Measurements from ENCODE around the gene PSMD2.
"Not testable (repeated sequence)": the region's sequence is repeated elsewhere in the genome, so short reads cannot be mapped to it uniquely, and the experiment has no call there.

PSMD2 gene

GRCh38 chr3:184336547-184337398, 37.7 kb downstream of the PSMD2 start:
- no peak for FAIRE-seq
- TF ChIP-seq POLR2AphosphoS5 (IDR thresholded peaks at IDR 0.05; ENCODE audit: low read depth, low read length) = no peak
- TF ChIP-seq TAF1 (IDR thresholded peaks at IDR 0.05; ENCODE audit: borderline replicate concordance, low read depth, low read length) = no peak
- TF ChIP-seq POLR2A (IDR thresholded peaks at IDR 0.05; ENCODE audit: low read depth, low read length) = no peak

GRCh38 chr3:184337399-184337714, 38.3 kb downstream of the PSMD2 start, which contains the start of gene FAM131A:
FAM131A (plus strand) TSS chr3:184337600; CDS start chr3:184337631, 31 bp downstream.
- FAIRE-seq (no peak), DNase-seq (ENCODE audit: insufficient read length) (no peak)
- no peak for TF ChIP-seq POLR2A (IDR thresholded peaks at IDR 0.05; ENCODE audit: low read depth, low read length)
- no peak for TF ChIP-seq POLR2AphosphoS5 (IDR thresholded peaks at IDR 0.05; ENCODE audit: low read depth, low read length)
- TF ChIP-seq TAF1 (IDR thresholded peaks at IDR 0.05; ENCODE audit: borderline replicate concordance, low read depth, low read length) = no peak

More at GRCh38 chr3:184336547-184337398, 37.7 kb downstream of the PSMD2 start:
- no peak for DNase-seq (ENCODE audit: insufficient read length)

DNA sequence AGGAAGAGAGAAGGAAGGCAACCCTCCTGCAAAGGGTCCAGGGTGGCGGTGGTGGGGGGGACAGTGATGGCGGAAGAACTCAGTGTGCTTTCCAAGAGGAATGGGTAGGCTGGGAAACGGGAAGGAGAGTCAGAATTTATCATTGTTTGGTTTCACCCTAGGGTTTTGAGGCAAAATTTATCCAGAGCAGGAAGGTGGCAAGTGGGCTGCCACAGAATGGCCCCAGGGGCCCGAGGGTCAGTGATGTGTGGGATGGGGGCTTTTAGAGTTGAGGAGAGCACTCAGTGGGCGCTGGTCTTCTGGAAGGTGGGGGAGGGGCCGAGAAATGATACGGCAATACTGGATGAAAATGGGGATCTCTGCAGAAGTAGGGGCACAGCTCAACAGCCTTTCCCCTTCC, 38.9 kb downstream of the PSMD2 start:
- DNase-seq (ENCODE audit: insufficient read length) (no peak), FAIRE-seq (no peak)
- no peak for TF ChIP-seq TAF1 (IDR thresholded peaks at IDR 0.05; ENCODE audit: borderline replicate concordance, low read depth, low read length)
- no peak for TF ChIP-seq POLR2AphosphoS5 (IDR thresholded peaks at IDR 0.05; ENCODE audit: low read depth, low read length)
- no peak for TF ChIP-seq POLR2A (IDR thresholded peaks at IDR 0.05; ENCODE audit: low read depth, low read length)

DNA sequence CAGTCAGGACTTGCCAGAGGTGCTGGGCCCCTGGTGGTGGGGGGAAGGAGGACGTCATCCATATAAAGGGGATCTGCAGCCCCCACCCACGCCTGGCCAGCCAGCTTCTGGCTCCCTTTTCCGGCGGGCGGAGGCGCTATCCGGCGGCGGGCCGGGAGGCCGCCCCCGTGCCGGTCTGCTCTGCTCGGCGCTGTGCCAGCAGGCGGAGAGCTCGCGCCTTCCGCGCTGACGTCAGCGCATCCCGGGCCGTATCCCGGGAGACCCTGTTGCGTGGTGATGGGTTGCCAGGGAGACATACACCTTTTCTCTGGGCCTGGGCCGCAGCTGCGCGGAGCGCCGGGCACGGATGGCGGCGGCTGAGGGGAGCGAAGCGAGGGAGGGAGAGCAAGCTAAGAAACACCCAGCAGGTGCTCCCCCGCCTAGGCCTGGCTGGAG, 39.5 kb downstream of the PSMD2 start:
- no peak for DNase-seq (ENCODE audit: insufficient read length)

DNA sequence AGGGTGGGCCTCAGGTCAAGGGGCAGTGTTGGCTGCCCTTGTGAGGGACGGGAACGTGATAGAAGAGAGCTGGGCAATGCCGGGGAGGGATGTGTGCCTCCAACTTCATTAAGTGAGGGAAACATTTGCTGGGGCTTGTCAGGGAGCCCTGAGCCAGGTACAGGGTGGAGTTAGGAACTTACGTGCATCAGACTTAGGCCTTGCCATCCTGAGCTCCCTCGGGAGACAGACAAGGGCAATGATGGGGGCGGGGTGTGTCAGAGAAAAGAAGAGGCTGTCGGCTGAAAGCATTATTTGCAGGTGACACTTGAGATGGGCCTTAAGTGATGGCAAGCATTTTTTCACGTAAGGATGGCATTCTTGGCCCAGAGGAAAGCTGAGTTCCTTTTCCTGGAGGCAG, 40.0 kb downstream of the PSMD2 start:
- FAIRE-seq = no peak
- no peak for DNase-seq (ENCODE audit: insufficient read length)
- TF ChIP-seq TAF1 (IDR thresholded peaks at IDR 0.05; ENCODE audit: borderline replicate concordance, low read depth, low read length) (no peak), POLR2AphosphoS5 (IDR thresholded peaks at IDR 0.05; ENCODE audit: low read depth, low read length) (no peak)

More for the DNA sequence above, 39.5 kb downstream of the PSMD2 start:
- FAIRE-seq = no peak
- TF ChIP-seq POLR2AphosphoS5 (IDR thresholded peaks at IDR 0.05; ENCODE audit: low read depth, low read length) (no peak), POLR2A (IDR thresholded peaks at IDR 0.05; ENCODE audit: low read depth, low read length) (no peak), TAF1 (IDR thresholded peaks at IDR 0.05; ENCODE audit: borderline replicate concordance, low read depth, low read length) (no peak)

DNA sequence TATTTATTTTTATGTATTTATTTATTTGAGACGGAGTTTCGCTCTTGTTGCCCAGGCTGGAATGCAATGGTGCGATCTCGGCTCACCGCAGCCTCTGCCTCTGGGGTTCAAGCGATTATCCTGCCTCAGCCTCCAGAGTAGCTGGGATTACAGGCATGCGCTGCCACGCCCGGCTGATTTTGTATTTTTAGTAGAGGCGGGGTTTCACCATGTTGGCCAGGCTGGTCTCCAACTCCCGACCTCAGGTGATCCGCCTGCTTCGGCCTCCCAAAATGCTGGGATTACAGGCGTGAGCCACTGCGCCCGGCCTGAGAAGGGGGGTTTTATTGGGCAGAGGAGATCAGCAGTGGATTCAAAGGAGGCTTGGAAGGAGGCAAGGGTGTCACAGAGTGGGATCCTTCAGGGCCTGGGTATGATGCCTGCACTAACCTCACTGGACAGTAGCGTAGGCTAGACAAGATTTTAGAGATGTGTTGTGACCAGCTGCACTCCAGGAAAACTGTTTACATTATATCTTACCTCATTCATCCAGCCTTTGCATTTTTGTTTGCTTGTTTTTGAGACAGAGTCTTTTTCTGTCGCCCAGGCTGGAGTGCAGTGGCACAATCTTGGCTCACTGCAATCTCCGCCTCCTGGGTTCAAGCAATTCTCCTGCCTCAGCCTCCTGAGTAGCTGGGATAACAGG, 40.6 kb downstream of the PSMD2 start:
- FAIRE-seq; DNase-seq (ENCODE audit: insufficient read length): not testable (repeated sequence)

GRCh38 chr3:184341925-184342324, 42.9 kb downstream of the PSMD2 start:
- DNase-seq (ENCODE audit: insufficient read length) (no peak), FAIRE-seq (no peak)
- TF ChIP-seq POLR2A (IDR thresholded peaks at IDR 0.05; ENCODE audit: low read depth, low read length) (no peak), TAF1 (IDR thresholded peaks at IDR 0.05; ENCODE audit: borderline replicate concordance, low read depth, low read length) (no peak), POLR2AphosphoS5 (IDR thresholded peaks at IDR 0.05; ENCODE audit: low read depth, low read length) (no peak)

DNA sequence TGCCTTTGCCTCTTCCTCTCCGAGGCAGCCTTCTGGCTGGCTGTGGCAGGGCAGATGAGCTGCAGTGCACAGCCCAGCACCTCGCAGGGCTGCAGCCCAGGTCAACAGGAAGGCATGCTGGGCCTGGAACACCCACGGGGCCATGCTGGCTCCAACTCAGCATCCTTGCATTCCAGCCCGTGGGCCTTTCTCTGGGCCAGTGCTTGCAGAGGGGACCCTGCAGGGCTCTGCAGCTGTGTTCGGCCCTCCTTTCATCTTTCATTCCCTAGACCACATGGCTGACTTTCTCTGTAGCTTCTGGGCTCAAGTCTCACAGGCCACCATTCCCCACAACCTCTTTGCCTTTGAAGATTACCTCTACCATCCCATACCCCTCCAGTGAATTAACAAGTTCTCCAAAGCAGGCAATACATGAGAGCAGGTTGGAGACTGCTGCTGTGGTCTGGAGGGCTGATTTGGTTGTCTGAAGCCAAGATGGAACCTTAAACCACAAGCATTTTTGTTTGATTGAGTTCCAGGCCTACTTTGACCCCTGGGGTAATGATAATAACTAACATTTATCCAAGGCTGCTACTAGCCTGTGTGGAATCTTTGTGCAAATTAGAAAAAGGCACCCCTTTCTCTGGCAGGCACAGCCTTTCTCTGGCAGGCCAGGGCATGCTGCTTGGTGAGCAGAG, 44.3 kb downstream of the PSMD2 start:
- TF ChIP-seq POLR2A (IDR thresholded peaks at IDR 0.05; ENCODE audit: low read depth, low read length) (no peak), TAF1 (IDR thresholded peaks at IDR 0.05; ENCODE audit: borderline replicate concordance, low read depth, low read length) (no peak), POLR2AphosphoS5 (IDR thresholded peaks at IDR 0.05; ENCODE audit: low read depth, low read length) (no peak)
- no peak for DNase-seq (ENCODE audit: insufficient read length)
- FAIRE-seq = no peak

- FAIRE-seq (no peak), DNase-seq (ENCODE audit: insufficient read length) (no peak)
- no peak for TF ChIP-seq TAF1 (IDR thresholded peaks at IDR 0.05; ENCODE audit: borderline replicate concordance, low read depth, low read length)
These were observed 45.7 kb downstream of the PSMD2 start for GRCh38 chr3:184344579-184345316.

GRCh38 chr3:184345317-184346144, 46.5 kb downstream of the PSMD2 start:
- DNase-seq (ENCODE audit: insufficient read length) (peak; percentile 48), FAIRE-seq (no peak)
- TF ChIP-seq POLR2A (IDR thresholded peaks at IDR 0.05; ENCODE audit: low read depth, low read length) (no peak), TAF1 (IDR thresholded peaks at IDR 0.05; ENCODE audit: borderline replicate concordance, low read depth, low read length) (no peak), POLR2AphosphoS5 (IDR thresholded peaks at IDR 0.05; ENCODE audit: low read depth, low read length) (no peak)

All from GM12892 (cell line).